Ramos (cell line): ENCODE measurements around the gene TMSB4X.

ENCODE experiments used
- in situ Hi-C: fragments of 300-500 bp; cut with MboI; formaldehyde crosslinking; loops from one replicate; pipeline ENCODE4 v1.14.3; 2022; ENCODE audit warnings: low sequenced_read_pairs; ENCODE audit not compliant: unreplicated experiment

The TMSB4X gene

GRCh38 chrX:12974796-12975669 is at the start of gene TMSB4X:
TMSB4X (plus strand) TSS chrX:12975110.
- in situ Hi-C loops: loop anchor here (25.0 kb wide), 2 partner anchors 762 to 1062 kb away; partner anchors contain the start of genes GEMIN8, OFD1 and TRAPPC2

- in situ Hi-C loops: loop anchor here (25.0 kb wide), 1 partner anchor 408 kb away; no protein-coding TSS in a partner anchor
Observed at GRCh38 chrX:12929701-12930100, 45.2 kb upstream of the TMSB4X start.

- in situ Hi-C loops: loop anchor here (25.0 kb wide), 1 partner anchor 407 kb away; no protein-coding TSS in a partner anchor
Observed at GRCh38 chrX:12930150-12930549, 44.8 kb upstream of the TMSB4X start.

GRCh38 chrX:12932244-12932643 is 42.7 kb upstream of the TMSB4X start:
- in situ Hi-C loops: loop anchor here (25.0 kb wide), 1 partner anchor 405 kb away; no protein-coding TSS in a partner anchor

GRCh38 chrX:12934850-12935249 is 40.1 kb upstream of the TMSB4X start:
- in situ Hi-C loops: loop anchor here (25.0 kb wide), 1 partner anchor 402 kb away; no protein-coding TSS in a partner anchor

- in situ Hi-C loops: loop anchor here (25.0 kb wide), 1 partner anchor 400 kb away; no protein-coding TSS in a partner anchor
Observed at GRCh38 chrX:12936947-12937346, 38.0 kb upstream of the TMSB4X start.

GRCh38 chrX:12940471-12940870 is 34.4 kb upstream of the TMSB4X start:
- in situ Hi-C loops: loop anchor here (25.0 kb wide), 1 partner anchor 397 kb away; no protein-coding TSS in a partner anchor

GRCh38 chrX:12943592-12943991 is 31.3 kb upstream of the TMSB4X start:
- in situ Hi-C loops: loop anchor here (25.0 kb wide), 1 partner anchor 394 kb away; no protein-coding TSS in a partner anchor

GRCh38 chrX:12944452-12944851 is 30.5 kb upstream of the TMSB4X start:
- in situ Hi-C loops: loop anchor here (25.0 kb wide), 1 partner anchor 393 kb away; no protein-coding TSS in a partner anchor

GRCh38 chrX:12945494-12945893 is 29.4 kb upstream of the TMSB4X start:
- in situ Hi-C loops: loop anchor here (5.0 to 25.0 kb wide), 2 partner anchors 392 to 542 kb away; no protein-coding TSS in a partner anchor

GRCh38 chrX:12946406-12946805 is 28.5 kb upstream of the TMSB4X start:
- in situ Hi-C loops: loop anchor here (5.0 to 25.0 kb wide), 2 partner anchors 391 to 541 kb away; no protein-coding TSS in a partner anchor

- in situ Hi-C loops: loop anchor here (5.0 to 25.0 kb wide), 2 partner anchors 390 to 540 kb away; no protein-coding TSS in a partner anchor
Observed at GRCh38 chrX:12946838-12947544, 27.9 kb upstream of the TMSB4X start.

- in situ Hi-C loops: loop anchor here (5.0 to 25.0 kb wide), 2 partner anchors 390 to 540 kb away; no protein-coding TSS in a partner anchor
Observed at GRCh38 chrX:12947545-12948235, 27.2 kb upstream of the TMSB4X start.

- in situ Hi-C loops: loop anchor here (5.0 to 25.0 kb wide), 2 partner anchors 389 to 539 kb away; no protein-coding TSS in a partner anchor
Observed at GRCh38 chrX:12948495-12948894, 26.4 kb upstream of the TMSB4X start.

GRCh38 chrX:12949205-12949926 is 25.5 kb upstream of the TMSB4X start:
- in situ Hi-C loops: loop anchor here (5.0 to 25.0 kb wide), 2 partner anchors 388 to 538 kb away; no protein-coding TSS in a partner anchor

- in situ Hi-C loops: loop anchor here (5.0 to 25.0 kb wide), 5 partner anchors 135 to 1087 kb away; partner anchors contain the start of genes GEMIN8, OFD1 and TRAPPC2
Observed at GRCh38 chrX:12949927-12950656, 24.8 kb upstream of the TMSB4X start.

GRCh38 chrX:12950851-12951594 is 23.9 kb upstream of the TMSB4X start:
- in situ Hi-C loops: loop anchor here (10.0 to 25.0 kb wide), 3 partner anchors 134 to 1086 kb away; partner anchors contain the start of genes GEMIN8, OFD1 and TRAPPC2
